OCI-LY1 (cell line): ENCODE results near the gene AGBL3.

ENCODE experiments used
- CTCF ChIP-seq: fragments of 200-600 bp; sonication (generic), shearing (Covaris generic); IDR thresholded peaks from 2 replicates; pipeline ENCODE4 v1.5.1; 2017; ENCODE audit warnings: mild to moderate bottlenecking, antibody characterized with exemption, low read length, moderate library complexity, mixed read lengths
- EZH2 ChIP-seq: fragments of 200-600 bp; sonication (generic), shearing (Covaris generic); IDR thresholded peaks from 2 replicates; pipeline ENCODE4 v1.8.0; 2017; ENCODE audit warnings: borderline replicate concordance, mixed run types, mild to moderate bottlenecking, antibody characterized with exemption, low read length, moderate library complexity, mixed read lengths

- TF ChIP-seq CTCF: no peak
- TF ChIP-seq EZH2: no peak
These were observed 37.1 kb upstream of the AGBL3 start for GRCh38 chr7:134949171-134949570.
